ENCODE measurements around the gene PCDH9.

The PCDH9 gene

DNA sequence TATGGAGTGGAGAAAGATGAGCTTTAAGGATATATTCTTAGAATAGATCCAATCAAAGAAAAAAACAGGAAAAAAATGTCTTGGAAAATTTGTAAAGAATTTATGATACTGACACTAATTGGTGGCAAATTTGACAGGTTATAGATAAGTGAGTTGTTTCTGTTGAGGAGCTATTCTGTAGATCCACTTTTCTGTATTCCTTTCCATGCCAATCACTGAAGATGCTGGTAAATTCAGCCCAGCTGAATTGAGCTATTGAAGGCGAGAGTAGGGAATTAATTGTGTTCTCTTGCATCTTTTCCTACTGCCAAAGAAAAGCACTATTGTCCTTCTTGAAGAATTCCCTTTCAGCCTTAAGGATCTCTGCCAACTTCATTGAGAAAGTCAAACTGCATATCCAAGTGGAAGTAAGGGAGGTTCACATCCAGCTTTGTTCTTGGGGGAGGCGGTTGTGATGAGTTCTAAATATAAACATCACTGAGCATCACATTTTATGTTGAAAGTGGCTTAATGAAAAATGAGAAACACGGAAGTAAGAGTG, 113.1 kb downstream of the PCDH9 start:
- no peaks in the 10 kb centered on the region for H3K27me3 ChIP-seq (ENCODE audit: insufficient read depth, poor library complexity, severe bottlenecking)
- TF ChIP-seq, protein P1, sequence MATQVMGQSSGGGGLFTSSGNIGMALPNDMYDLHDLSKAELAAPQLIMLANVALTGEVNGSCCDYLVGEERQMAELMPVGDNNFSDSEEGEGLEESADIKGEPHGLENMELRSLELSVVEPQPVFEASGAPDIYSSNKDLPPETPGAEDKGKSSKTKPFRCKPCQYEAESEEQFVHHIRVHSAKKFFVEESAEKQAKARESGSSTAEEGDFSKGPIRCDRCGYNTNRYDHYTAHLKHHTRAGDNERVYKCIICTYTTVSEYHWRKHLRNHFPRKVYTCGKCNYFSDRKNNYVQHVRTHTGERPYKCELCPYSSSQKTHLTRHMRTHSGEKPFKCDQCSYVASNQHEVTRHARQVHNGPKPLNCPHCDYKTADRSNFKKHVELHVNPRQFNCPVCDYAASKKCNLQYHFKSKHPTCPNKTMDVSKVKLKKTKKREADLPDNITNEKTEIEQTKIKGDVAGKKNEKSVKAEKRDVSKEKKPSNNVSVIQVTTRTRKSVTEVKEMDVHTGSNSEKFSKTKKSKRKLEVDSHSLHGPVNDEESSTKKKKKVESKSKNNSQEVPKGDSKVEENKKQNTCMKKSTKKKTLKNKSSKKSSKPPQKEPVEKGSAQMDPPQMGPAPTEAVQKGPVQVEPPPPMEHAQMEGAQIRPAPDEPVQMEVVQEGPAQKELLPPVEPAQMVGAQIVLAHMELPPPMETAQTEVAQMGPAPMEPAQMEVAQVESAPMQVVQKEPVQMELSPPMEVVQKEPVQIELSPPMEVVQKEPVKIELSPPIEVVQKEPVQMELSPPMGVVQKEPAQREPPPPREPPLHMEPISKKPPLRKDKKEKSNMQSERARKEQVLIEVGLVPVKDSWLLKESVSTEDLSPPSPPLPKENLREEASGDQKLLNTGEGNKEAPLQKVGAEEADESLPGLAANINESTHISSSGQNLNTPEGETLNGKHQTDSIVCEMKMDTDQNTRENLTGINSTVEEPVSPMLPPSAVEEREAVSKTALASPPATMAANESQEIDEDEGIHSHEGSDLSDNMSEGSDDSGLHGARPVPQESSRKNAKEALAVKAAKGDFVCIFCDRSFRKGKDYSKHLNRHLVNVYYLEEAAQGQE (IDR thresholded peaks at IDR 0.05; ENCODE audit: insufficient replicate concordance, low read depth) = no peak
- TF ChIP-seq POLR2AphosphoS5 (IDR thresholded peaks at IDR 0.05; ENCODE audit: low read depth) (no peak), GABPA (IDR thresholded peaks at IDR 0.05; ENCODE audit: low read depth) (no peak), SPI1 (IDR thresholded peaks at IDR 0.05; ENCODE audit: borderline replicate concordance, low read depth) (no peak)
- TF ChIP-seq, protein P2, sequence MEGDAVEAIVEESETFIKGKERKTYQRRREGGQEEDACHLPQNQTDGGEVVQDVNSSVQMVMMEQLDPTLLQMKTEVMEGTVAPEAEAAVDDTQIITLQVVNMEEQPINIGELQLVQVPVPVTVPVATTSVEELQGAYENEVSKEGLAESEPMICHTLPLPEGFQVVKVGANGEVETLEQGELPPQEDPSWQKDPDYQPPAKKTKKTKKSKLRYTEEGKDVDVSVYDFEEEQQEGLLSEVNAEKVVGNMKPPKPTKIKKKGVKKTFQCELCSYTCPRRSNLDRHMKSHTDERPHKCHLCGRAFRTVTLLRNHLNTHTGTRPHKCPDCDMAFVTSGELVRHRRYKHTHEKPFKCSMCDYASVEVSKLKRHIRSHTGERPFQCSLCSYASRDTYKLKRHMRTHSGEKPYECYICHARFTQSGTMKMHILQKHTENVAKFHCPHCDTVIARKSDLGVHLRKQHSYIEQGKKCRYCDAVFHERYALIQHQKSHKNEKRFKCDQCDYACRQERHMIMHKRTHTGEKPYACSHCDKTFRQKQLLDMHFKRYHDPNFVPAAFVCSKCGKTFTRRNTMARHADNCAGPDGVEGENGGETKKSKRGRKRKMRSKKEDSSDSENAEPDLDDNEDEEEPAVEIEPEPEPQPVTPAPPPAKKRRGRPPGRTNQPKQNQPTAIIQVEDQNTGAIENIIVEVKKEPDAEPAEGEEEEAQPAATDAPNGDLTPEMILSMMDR (IDR thresholded peaks at IDR 0.05; ENCODE audit: insufficient read depth, low read length) = no peak
- no peak overlapping the region for H3K4me3 ChIP-seq (replicated peaks; ENCODE audit: insufficient read depth, low read length)
- DNase-seq (ENCODE audit: low read depth in 1 of 2, low spot score in 1 of 2) = no peak
- no peak overlapping the region for H3K27ac ChIP-seq (replicated peaks)

DNA sequence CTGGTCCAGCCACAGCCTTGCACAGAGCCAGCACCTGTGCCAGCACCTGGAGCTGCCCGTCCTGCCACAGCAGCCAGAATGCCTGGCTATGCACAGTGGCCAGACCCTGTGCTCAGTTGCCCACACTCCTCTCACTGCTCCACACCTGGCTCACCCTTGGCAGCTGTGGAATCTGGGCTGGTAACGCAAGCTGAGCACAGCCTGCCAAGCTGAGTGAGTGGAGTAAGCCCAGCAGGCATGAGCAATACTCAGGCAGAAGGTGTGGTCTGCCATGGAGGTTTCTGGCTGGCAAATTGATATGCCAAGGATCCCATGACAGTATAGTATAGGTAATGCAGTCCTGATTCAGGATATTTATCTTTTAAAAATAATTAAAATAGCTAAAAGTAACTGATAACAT, 122.2 kb downstream of the PCDH9 start:
- Histone ChIP-seq H3K4me3 (replicated peaks; ENCODE audit: insufficient read depth, low read length) (no peak overlapping the region), H3K27me3 (ENCODE audit: insufficient read depth, poor library complexity, severe bottlenecking) (no peaks in the 10 kb centered on the region), H3K27ac (replicated peaks) (no peak overlapping the region)
- TF ChIP-seq POLR2AphosphoS5 (IDR thresholded peaks at IDR 0.05; ENCODE audit: low read depth) (no peak), SPI1 (IDR thresholded peaks at IDR 0.05; ENCODE audit: borderline replicate concordance, low read depth) (no peak), GABPA (IDR thresholded peaks at IDR 0.05; ENCODE audit: low read depth) (no peak)
- TF ChIP-seq, protein P1 (IDR thresholded peaks at IDR 0.05; ENCODE audit: insufficient replicate concordance, low read depth) = no peak
- TF ChIP-seq, protein P2 (IDR thresholded peaks at IDR 0.05; ENCODE audit: insufficient read depth, low read length) = no peak
- no peak for DNase-seq (ENCODE audit: low read depth in 1 of 2, low spot score in 1 of 2)

DNA sequence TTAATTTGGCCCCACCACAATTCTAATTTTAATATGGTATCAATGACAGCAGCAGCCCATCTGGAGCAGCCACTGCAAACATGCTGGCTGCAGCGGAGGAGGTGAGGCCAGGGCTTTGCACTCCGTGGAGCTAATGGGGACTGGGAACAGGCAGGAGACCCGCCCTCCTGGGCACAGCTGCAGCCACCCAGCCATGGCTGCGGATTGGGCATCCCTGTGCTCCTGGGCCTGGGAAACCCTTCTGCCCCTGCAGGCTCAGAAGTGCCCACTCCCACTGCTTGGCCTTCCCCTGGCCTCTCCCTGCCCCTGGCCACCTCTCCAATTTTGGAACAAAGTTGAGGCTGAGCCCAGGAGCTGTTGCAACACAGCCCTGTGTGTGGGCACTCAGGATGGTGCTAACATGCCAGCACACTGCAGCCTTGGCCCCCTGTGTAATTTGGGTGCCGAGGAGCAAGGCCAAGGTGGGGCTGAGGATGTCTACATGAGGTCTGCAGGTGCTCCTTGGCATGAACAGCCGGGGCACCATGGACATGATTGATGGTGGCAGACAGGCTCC, 123.6 kb downstream of the PCDH9 start:
- H3K27ac ChIP-seq (replicated peaks) = no peak overlapping the region
- no peak overlapping the region for H3K4me3 ChIP-seq (replicated peaks; ENCODE audit: insufficient read depth, low read length)
- no peak for DNase-seq (ENCODE audit: low read depth in 1 of 2, low spot score in 1 of 2)
- TF ChIP-seq, protein P1 (IDR thresholded peaks at IDR 0.05; ENCODE audit: insufficient replicate concordance, low read depth) = no peak
- TF ChIP-seq SPI1 (IDR thresholded peaks at IDR 0.05; ENCODE audit: borderline replicate concordance, low read depth) (no peak), GABPA (IDR thresholded peaks at IDR 0.05; ENCODE audit: low read depth) (no peak), POLR2AphosphoS5 (IDR thresholded peaks at IDR 0.05; ENCODE audit: low read depth) (no peak)
- TF ChIP-seq, protein P2 (IDR thresholded peaks at IDR 0.05; ENCODE audit: insufficient read depth, low read length) = no peak
- no peaks in the 10 kb centered on the region for H3K27me3 ChIP-seq (ENCODE audit: insufficient read depth, poor library complexity, severe bottlenecking)
